H9 (cell line): ENCODE results near the gene RLN1. TPM values are rescaled to one million over a fixed set of nuclear protein-coding genes. Genes with fewer than 3 reads are reported as not detected.
"Not testable (repeated sequence)": the region's sequence is repeated elsewhere in the genome, so short reads cannot be mapped to it uniquely, and the experiment has no call there.

Source experiments
- DNase-seq: peaks from one replicate; pipeline ENCODE4 v3.0.0-alpha.2; 2017
- H2AFZ ChIP-seq: one replicate; pipeline ENCODE4 v1.6.1; 2013; ENCODE audit warnings: mild to moderate bottlenecking, low read length, control low read depth, moderate library complexity
- H2AK5ac ChIP-seq: 2 replicates; pipeline ENCODE4 v1.6.1; 2013; ENCODE audit warnings: low read length, control low read depth, mixed read lengths; ENCODE audit not compliant: insufficient read length
- H2BK120ac ChIP-seq: one replicate; pipeline ENCODE4 v1.6.1; 2013; ENCODE audit warnings: low read depth, mild to moderate bottlenecking, low read length, control low read depth, inconsistent platforms; ENCODE audit not compliant: poor library complexity, severe bottlenecking
- H2BK12ac ChIP-seq: 2 replicates; pipeline ENCODE4 v1.6.1; 2013; ENCODE audit warnings: low read length, control low read depth, mixed read lengths, low read depth; ENCODE audit not compliant: insufficient read length
- H2BK15ac ChIP-seq: 2 replicates; pipeline ENCODE4 v1.6.1; 2013; ENCODE audit warnings: low read depth, low read length, control low read depth
- H2BK20ac ChIP-seq: one replicate; pipeline ENCODE4 v1.6.1; 2013; ENCODE audit warnings: low read depth, mild to moderate bottlenecking, low read length, control low read depth, inconsistent platforms; ENCODE audit not compliant: poor library complexity, severe bottlenecking
- H2BK5ac ChIP-seq: 2 replicates; pipeline ENCODE4 v1.6.1; 2013; ENCODE audit warnings: low read length, control low read depth, mixed read lengths; ENCODE audit not compliant: insufficient read length
- H3K14ac ChIP-seq: 2 replicates; pipeline ENCODE4 v1.6.1; 2013; ENCODE audit warnings: low read length, control low read depth; ENCODE audit not compliant: insufficient read depth
- H3K18ac ChIP-seq: 2 replicates; pipeline ENCODE4 v1.6.1; 2013; ENCODE audit warnings: low read depth, mild to moderate bottlenecking, mixed read lengths, low read length, control low read depth; ENCODE audit not compliant: insufficient read length
- H3K23ac ChIP-seq: 2 replicates; pipeline ENCODE4 v1.6.1; 2013; ENCODE audit warnings: low read length, control low read depth, mixed read lengths, low read depth; ENCODE audit not compliant: insufficient read length
- H3K23me2 ChIP-seq: 2 replicates; pipeline ENCODE4 v1.6.1; 2013; ENCODE audit warnings: low read depth, mild to moderate bottlenecking, mixed read lengths, low read length, control low read depth; ENCODE audit not compliant: insufficient read length, poor library complexity, severe bottlenecking
- H3K27ac ChIP-seq: 2 replicates; pipeline ENCODE4 v1.5.1; 2013; ENCODE audit warnings: low read length, control low read depth, mixed read lengths, low read depth; ENCODE audit not compliant: insufficient read length
- H3K27me3 ChIP-seq: 2 replicates; pipeline ENCODE4 v1.6.1; 2013; ENCODE audit warnings: low read length, control low read depth, inconsistent platforms; ENCODE audit not compliant: insufficient read depth
- H3K4ac ChIP-seq: 2 replicates; pipeline ENCODE4 v1.6.1; 2013; ENCODE audit warnings: low read depth, mild to moderate bottlenecking, control low read depth, inconsistent platforms, low read length, moderate library complexity
- H3K4me1 ChIP-seq: 2 replicates; pipeline ENCODE4 v1.6.1; 2013; ENCODE audit warnings: low read length, control low read depth, inconsistent platforms; ENCODE audit not compliant: insufficient read depth
- H3K4me2 ChIP-seq: 2 replicates; pipeline ENCODE4 v1.6.1; 2013; ENCODE audit warnings: low read length, control low read depth, mixed read lengths; ENCODE audit not compliant: insufficient read length, insufficient read depth
- H3K56ac ChIP-seq: 2 replicates; pipeline ENCODE4 v1.6.1; 2013; ENCODE audit warnings: low read depth, mild to moderate bottlenecking, mixed read lengths, low read length, control low read depth; ENCODE audit not compliant: insufficient read length
- H3K79me1 ChIP-seq: 2 replicates; pipeline ENCODE4 v1.6.1; 2013; ENCODE audit warnings: low read depth, mild to moderate bottlenecking, moderate library complexity, low read length, control low read depth, inconsistent platforms; ENCODE audit not compliant: insufficient read depth, poor library complexity, severe bottlenecking
- H3K79me2 ChIP-seq: 2 replicates; pipeline ENCODE4 v1.6.1; 2013; ENCODE audit warnings: low read length, control low read depth, inconsistent platforms; ENCODE audit not compliant: insufficient read depth
- H3K9ac ChIP-seq: 2 replicates; pipeline ENCODE4 v1.6.1; 2013; ENCODE audit warnings: low read length, control low read depth, mixed read lengths; ENCODE audit not compliant: insufficient read length; ENCODE audit errors: extremely low read depth
- H3K9me3 ChIP-seq: one replicate; pipeline ENCODE4 v1.6.1; 2013; ENCODE audit warnings: low read depth, low read length, inconsistent platforms; ENCODE audit not compliant: control insufficient read depth
- H3T11ph ChIP-seq: one replicate; pipeline ENCODE4 v1.6.1; 2013; ENCODE audit warnings: mild to moderate bottlenecking, low read length, control low read depth, inconsistent platforms
- H4K20me1 ChIP-seq: one replicate; pipeline ENCODE4 v1.6.1; 2013; ENCODE audit not compliant: control insufficient read depth, insufficient read length, insufficient read depth
- H4K5ac ChIP-seq: 2 replicates; pipeline ENCODE4 v1.6.1; 2013; ENCODE audit warnings: low read depth, mild to moderate bottlenecking, mixed read lengths, low read length, control low read depth; ENCODE audit not compliant: insufficient read length
- H4K8ac ChIP-seq: replicated peaks from 2 replicates; pipeline ENCODE4 v1.6.1; 2013; ENCODE audit warnings: low read length, control low read depth, mixed read lengths, low read depth; ENCODE audit not compliant: insufficient read length
- H4K91ac ChIP-seq: 2 replicates; pipeline ENCODE4 v1.6.1; 2013; ENCODE audit warnings: low read depth, mild to moderate bottlenecking, moderate library complexity, mixed read lengths, low read length, control low read depth; ENCODE audit not compliant: insufficient read length
- H3K27ac Mint-ChIP-seq, 3 experiments: 2 replicates in 2 of 3; 3 replicates in 1 of 3; pipeline ENCODE4 v1.8.0; 2020 to 2021; ENCODE audit warnings: mixed read lengths in 3 of 3, mild to moderate bottlenecking in 1 of 3, moderate library complexity in 1 of 3
- H3K27me3 Mint-ChIP-seq: 2 replicates; pipeline ENCODE4 v1.8.0; 2021; ENCODE audit warnings: low read depth, mild to moderate bottlenecking, moderate library complexity, mixed read lengths
- H3K36me3 Mint-ChIP-seq, 3 experiments: 2 replicates in 2 of 3; 3 replicates in 1 of 3; pipeline ENCODE4 v1.8.0; 2020 to 2021; ENCODE audit warnings: low read depth in 3 of 3, mixed read lengths in 3 of 3; ENCODE audit not compliant: insufficient read depth in 1 of 3
- H3K4me1 Mint-ChIP-seq, 2 experiments: 2 replicates each; pipeline ENCODE4 v1.8.0; 2020; ENCODE audit warnings: mixed read lengths in 2 of 2
- H3K4me3 Mint-ChIP-seq, 2 experiments: 2 replicates in 1 of 2; 3 replicates in 1 of 2; pipeline ENCODE4 v1.8.0; 2020 to 2021; ENCODE audit warnings: mild to moderate bottlenecking in 2 of 2, mixed read lengths in 2 of 2, moderate library complexity in 1 of 2
- H3K9me3 Mint-ChIP-seq, 2 experiments: 2 replicates in 1 of 2; 3 replicates in 1 of 2; pipeline ENCODE4 v1.8.0; 2020; ENCODE audit warnings: mild to moderate bottlenecking in 2 of 2, mixed read lengths in 2 of 2, moderate library complexity in 1 of 2
- CTCF ChIP-seq: fragments of 200-600 bp; sonication (generic); conservative IDR thresholded peaks from 3 replicates; pipeline ENCODE4 v1.8.0; 2021; ENCODE audit warnings: antibody characterized with exemption, mild to moderate bottlenecking
- WGBS: extraction: QIAGEN DNeasy Blood & Tissue Kit; methylation state at CpG from one replicate; pipeline ENCODE4 v1.1.7; 2013; ENCODE audit warnings: missing lambda C conversion rate, low lambda C conversion rate, mixed read lengths; ENCODE audit not compliant: insufficient read length; ENCODE audit errors: extremely low coverage; 5-methylcytosine and 5-hydroxymethylcytosine counted together
- total RNA-seq: library from RNA; stranded (reverse); gene quantifications from 2 replicates; pipeline ENCODE4 v1.2.1, GENCODE V29; 2021

RLN1 gene
- total RNA-seq, 1 experiment from 2014 or later, result 0.52 TPM

- DNase-seq, result no peak
- no peak overlapping the region for H2BK120ac ChIP-seq
- no peak overlapping the region for H2BK12ac ChIP-seq
- Mint-ChIP-seq H3K4me3 (no peak overlapping the region; a peak in 1 of 5 replicates), H3K27ac (peak overlapping the region in 1 of 3 experiments; percentile 67; a peak in 1 of 7 replicates), H3K9me3 (peaks cover 2 to 15% of the 10 kb centered on the region in 2 experiments; a peak in 4 of 5 replicates), H3K4me1 (peaks cover 23 to 33% of the 10 kb centered on the region in 2 experiments), H3K27me3 (no peaks in the 10 kb centered on the region), H3K36me3 (peaks cover 10 to 21% (median 10%) of the 10 kb centered on the region in 3 experiments)
- H3K23ac ChIP-seq, result no peak overlapping the region
- no peak overlapping the region for H2BK15ac ChIP-seq
- TF ChIP-seq CTCF, result no peak
- H4K20me1 ChIP-seq, result no peaks in the 10 kb centered on the region
- H3K9ac ChIP-seq, result no peak overlapping the region
- no peaks in the 10 kb centered on the region for H3K79me1 ChIP-seq
- no peaks in the 10 kb centered on the region for H3K79me2 ChIP-seq
- no peaks in the 10 kb centered on the region for H3K27me3 ChIP-seq
- no peak overlapping the region for H3K4me2 ChIP-seq
- no peak overlapping the region for H3K18ac ChIP-seq
- H2AK5ac ChIP-seq, result no peak overlapping the region
- no peak overlapping the region for H3K56ac ChIP-seq
- H2AFZ ChIP-seq, result no peak overlapping the region
- no peak overlapping the region for H4K8ac ChIP-seq
- H2BK5ac ChIP-seq, result no peak overlapping the region
- no peaks in the 10 kb centered on the region; the same call in 1 of the 2 replicates for H3K4me1 ChIP-seq
- no peak overlapping the region for H3K27ac ChIP-seq
- H4K5ac ChIP-seq, result no peak overlapping the region
- no peaks in the 10 kb centered on the region for H3K9me3 ChIP-seq
- no peak overlapping the region for H3K14ac ChIP-seq
- no peak overlapping the region for H3T11ph ChIP-seq
- H3K4ac ChIP-seq, result no peak overlapping the region
- no peak overlapping the region for H2BK20ac ChIP-seq
- no peak overlapping the region for H4K91ac ChIP-seq
- H3K23me2 ChIP-seq, result no peaks in the 10 kb centered on the region
These were observed 13.5 kb downstream of the RLN1 start for GRCh38 chr9:5326187-5326586.

GRCh38 chr9:5321601-5322000 is 18.1 kb downstream of the RLN1 start:
- not testable (repeated sequence) for H4K8ac ChIP-seq, H3T11ph ChIP-seq, H4K5ac ChIP-seq, H3K9me3 Mint-ChIP-seq, H3K56ac ChIP-seq, H2AK5ac ChIP-seq, H2BK12ac ChIP-seq, H3K9ac ChIP-seq, H2BK120ac ChIP-seq, H3K9me3 ChIP-seq, H3K23me2 ChIP-seq, H3K36me3 Mint-ChIP-seq, H3K23ac ChIP-seq, H3K27me3 ChIP-seq, H3K4me1 ChIP-seq, H3K4ac ChIP-seq, H3K27ac Mint-ChIP-seq, H2BK15ac ChIP-seq, H3K14ac ChIP-seq, H3K4me3 Mint-ChIP-seq, H3K18ac ChIP-seq, H2AFZ ChIP-seq, H3K27me3 Mint-ChIP-seq, H3K4me2 ChIP-seq, H4K20me1 ChIP-seq, H4K91ac ChIP-seq, H3K4me1 Mint-ChIP-seq, H3K79me1 ChIP-seq, DNase-seq, H2BK20ac ChIP-seq, H2BK5ac ChIP-seq, H3K79me2 ChIP-seq, H3K27ac ChIP-seq
- WGBS, result no CpG with 5 or more reads among the region's 1 CpG
